ENCODE data around the gene ZMIZ1. TPM values are rescaled to one million over a fixed set of nuclear protein-coding genes. Genes with fewer than 3 reads are reported as not detected.

The ZMIZ1 gene
- total RNA-seq, 1 donor from 2014 or later = 173 TPM

DNA sequence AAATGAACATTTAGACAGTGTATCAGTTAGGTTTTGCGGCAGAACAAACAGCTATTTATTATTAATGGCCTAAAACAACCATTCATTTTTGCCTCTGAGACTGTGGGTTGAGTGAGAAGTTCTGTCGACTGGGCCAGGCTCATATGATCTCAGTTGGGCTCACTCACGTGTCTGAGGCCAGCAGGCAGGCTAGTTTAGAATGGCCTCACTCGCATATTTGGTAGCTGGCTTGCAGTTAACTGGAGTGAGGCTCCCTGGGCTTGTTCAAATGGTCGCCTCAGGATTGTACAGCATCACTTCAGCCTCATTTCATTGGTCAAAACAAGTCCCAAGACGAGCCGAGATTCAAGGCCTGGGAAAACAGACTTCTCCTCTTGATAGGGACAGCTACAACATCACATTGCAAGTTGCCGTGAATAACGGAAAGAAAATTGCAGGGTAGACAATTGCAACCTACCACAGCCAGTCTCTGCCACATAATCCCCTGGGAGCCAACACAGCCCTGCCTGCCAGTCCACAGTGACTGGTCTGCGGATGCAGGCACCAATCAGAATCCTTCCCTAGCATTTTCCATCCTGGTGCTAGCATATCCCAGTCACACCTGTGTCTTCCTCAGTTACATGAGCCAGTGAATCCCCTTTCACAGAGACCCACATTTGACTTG lies 255.4 kb downstream of the ZMIZ1 start:
- Mint-ChIP-seq H3K27me3 (ENCODE audit: low read depth) (no peaks in the 10 kb centered on the region), H3K9me3 (peaks cover 5% of the 10 kb centered on the region), H3K36me3 (no peaks in the 10 kb centered on the region), H3K4me3 (no peak overlapping the region), H3K4me1 (peaks cover 12% of the 10 kb centered on the region), H3K27ac (no peak overlapping the region)
- DNase-seq (ENCODE audit: low spot score in 2 of 2, unreplicated experiment in 2 of 2) = no peak
- TF ChIP-seq, protein P1, sequence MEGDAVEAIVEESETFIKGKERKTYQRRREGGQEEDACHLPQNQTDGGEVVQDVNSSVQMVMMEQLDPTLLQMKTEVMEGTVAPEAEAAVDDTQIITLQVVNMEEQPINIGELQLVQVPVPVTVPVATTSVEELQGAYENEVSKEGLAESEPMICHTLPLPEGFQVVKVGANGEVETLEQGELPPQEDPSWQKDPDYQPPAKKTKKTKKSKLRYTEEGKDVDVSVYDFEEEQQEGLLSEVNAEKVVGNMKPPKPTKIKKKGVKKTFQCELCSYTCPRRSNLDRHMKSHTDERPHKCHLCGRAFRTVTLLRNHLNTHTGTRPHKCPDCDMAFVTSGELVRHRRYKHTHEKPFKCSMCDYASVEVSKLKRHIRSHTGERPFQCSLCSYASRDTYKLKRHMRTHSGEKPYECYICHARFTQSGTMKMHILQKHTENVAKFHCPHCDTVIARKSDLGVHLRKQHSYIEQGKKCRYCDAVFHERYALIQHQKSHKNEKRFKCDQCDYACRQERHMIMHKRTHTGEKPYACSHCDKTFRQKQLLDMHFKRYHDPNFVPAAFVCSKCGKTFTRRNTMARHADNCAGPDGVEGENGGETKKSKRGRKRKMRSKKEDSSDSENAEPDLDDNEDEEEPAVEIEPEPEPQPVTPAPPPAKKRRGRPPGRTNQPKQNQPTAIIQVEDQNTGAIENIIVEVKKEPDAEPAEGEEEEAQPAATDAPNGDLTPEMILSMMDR (IDR thresholded peaks at IDR 0.05; ENCODE audit: unreplicated experiment) = no peak

DNA sequence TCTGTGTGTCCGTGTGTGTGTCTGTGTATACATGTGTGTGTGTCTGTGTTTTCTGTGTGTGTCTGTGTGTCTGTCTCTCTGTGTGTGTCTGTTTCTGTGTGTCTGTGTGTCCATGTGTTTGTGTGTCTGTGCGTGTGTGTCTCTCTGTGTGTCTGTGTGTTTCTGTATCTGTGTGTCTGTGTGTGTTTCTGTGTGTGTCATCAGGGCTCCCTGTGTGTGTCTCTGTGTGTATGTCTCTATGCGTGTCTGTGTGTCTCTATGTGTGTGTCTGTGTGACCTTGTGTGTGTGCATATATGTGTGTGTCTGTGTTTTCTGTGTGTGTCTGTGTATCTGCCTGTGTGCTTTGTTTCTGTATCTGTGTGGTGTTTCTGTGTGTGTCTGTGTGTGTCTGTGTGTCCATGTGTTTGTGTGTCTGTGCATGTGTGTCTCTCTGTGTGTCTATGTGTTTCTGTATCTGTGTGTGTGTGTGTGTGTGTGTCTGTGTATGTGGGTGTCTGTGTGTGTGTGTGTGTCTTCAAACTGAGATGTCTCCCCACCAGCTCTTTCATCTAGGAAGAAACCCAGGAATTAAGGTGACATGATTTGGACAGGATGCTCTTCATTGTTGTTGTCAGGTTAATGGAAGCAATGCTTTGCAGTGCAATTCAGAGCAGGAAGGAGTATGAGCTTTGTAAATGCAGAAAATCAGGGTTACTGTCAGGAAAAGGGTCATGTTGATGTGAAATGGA lies 257.8 kb downstream of the ZMIZ1 start:
- TF ChIP-seq, protein P1 (IDR thresholded peaks at IDR 0.05; ENCODE audit: unreplicated experiment) = no peak
- Mint-ChIP-seq H3K4me3 (no peak overlapping the region), H3K27me3 (ENCODE audit: low read depth) (no peaks in the 10 kb centered on the region), H3K27ac (no peak overlapping the region), H3K4me1 (peaks cover 12% of the 10 kb centered on the region), H3K36me3 (no peaks in the 10 kb centered on the region), H3K9me3 (no peaks in the 10 kb centered on the region)
- DNase-seq (ENCODE audit: low spot score in 2 of 2, unreplicated experiment in 2 of 2) = no peak

DNA sequence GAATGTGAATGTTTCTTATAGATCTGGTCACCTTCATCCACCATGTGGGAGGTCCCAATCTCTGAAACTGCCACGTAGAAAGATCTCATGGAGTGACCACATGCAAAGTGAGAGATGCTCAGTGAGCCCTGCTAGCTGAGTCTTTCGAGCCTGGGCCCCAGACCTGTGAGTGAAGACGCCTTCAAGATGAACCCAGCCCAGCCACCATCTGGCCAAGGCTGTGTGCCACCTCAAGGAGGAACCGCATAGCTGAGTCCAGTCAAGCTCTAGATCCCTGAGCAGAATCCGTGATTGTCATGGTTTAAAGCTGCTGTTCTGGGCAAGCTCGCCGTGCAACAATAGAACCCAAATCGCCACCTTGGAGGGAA lies 258.3 kb downstream of the ZMIZ1 start:
- no peaks in the 10 kb centered on the region for H3K36me3 Mint-ChIP-seq
- H3K4me3 Mint-ChIP-seq = no peak overlapping the region
- H3K9me3 Mint-ChIP-seq = peaks cover 3% of the 10 kb centered on the region
- H3K27me3 Mint-ChIP-seq (ENCODE audit: low read depth) = no peaks in the 10 kb centered on the region
- TF ChIP-seq, protein P1 (IDR thresholded peaks at IDR 0.05; ENCODE audit: unreplicated experiment) = no peak
- DNase-seq (ENCODE audit: low spot score in 2 of 2, unreplicated experiment in 2 of 2) = no peak
- peaks cover 12% of the 10 kb centered on the region for H3K4me1 Mint-ChIP-seq
- no peak overlapping the region for H3K27ac Mint-ChIP-seq

DNA sequence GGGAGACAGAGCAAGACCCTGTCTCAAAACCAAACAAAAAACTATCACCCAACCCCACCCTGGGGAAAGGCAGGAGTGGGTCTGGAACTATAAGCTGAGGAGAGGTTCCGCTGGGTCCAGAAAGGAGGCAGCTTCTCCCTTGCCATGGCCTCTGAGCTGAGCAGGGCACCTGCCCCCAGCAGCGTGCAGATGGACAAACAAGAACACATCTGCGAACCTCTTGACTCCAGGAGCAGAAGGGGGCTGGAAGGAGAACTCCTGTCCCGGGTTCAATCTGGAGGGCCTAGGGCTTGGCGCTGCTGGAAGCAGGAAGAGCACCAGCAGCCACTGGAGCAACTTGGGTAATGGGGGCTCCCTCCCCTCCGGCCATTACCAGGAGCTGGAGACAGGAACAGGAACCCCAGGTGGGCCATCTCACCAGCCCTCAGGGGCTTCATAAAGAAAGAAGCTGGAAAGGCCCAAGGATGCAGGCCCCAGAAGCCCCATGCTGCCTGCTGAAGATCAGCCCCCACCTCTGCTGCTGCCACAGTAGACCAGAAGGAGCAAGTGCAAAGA lies 259.5 kb downstream of the ZMIZ1 start:
- peaks cover 4% of the 10 kb centered on the region for H3K9me3 Mint-ChIP-seq
- H3K27me3 Mint-ChIP-seq (ENCODE audit: low read depth) = no peaks in the 10 kb centered on the region
- H3K36me3 Mint-ChIP-seq = no peaks in the 10 kb centered on the region
- H3K27ac Mint-ChIP-seq = no peak overlapping the region
- TF ChIP-seq, protein P1 (IDR thresholded peaks at IDR 0.05; ENCODE audit: unreplicated experiment) = no peak
- no peak overlapping the region for H3K4me3 Mint-ChIP-seq
- no peak for DNase-seq (ENCODE audit: low spot score in 2 of 2, unreplicated experiment in 2 of 2)
- H3K4me1 Mint-ChIP-seq = peaks cover 4% of the 10 kb centered on the region

DNA sequence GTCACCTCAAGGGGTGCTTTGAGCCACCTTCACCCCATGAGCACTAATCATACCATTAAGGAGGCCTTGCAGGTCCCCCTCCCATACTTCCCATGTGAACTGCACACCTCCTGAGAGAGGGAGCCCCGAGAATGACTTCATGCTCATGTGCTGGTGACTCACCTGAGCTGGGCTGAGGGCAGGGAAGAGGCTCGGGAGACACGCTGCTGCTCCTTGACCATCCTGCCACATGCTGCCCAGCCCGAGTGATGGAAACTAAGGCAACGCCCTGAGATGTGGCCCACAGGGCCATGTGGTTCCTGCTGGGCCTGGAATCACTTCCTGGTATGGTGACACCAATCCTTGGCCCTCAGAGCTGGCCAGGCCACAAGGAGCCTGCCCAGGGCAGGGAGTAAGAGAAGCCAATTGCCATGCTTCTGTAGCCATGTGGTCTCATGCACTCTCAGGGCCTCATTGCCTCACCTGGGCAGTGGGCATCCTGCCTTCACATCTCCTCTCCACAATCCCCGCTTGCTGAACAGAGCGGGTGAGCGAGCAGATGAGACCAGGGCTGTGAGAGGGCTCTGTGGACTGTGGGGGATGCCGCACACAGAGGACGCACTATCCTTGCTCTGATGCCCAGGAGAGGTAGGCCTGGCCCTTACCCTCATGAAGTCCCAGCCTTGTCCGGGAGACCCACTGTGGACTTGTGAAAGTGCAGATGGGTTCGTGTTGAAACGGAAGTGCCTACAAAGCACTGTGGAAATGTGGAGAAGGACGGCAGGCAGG lies 260.2 kb downstream of the ZMIZ1 start:
- no peak for DNase-seq (ENCODE audit: low spot score in 2 of 2, unreplicated experiment in 2 of 2)
- H3K36me3 Mint-ChIP-seq = no peaks in the 10 kb centered on the region
- no peaks in the 10 kb centered on the region for H3K27me3 Mint-ChIP-seq (ENCODE audit: low read depth)
- H3K27ac Mint-ChIP-seq = no peak overlapping the region
- no peaks in the 10 kb centered on the region for H3K4me1 Mint-ChIP-seq
- TF ChIP-seq, protein P1 (IDR thresholded peaks at IDR 0.05; ENCODE audit: unreplicated experiment) = no peak
- no peak overlapping the region for H3K4me3 Mint-ChIP-seq
- peaks cover 4% of the 10 kb centered on the region for H3K9me3 Mint-ChIP-seq

Data from mesothelial cell of epicardium (in vitro differentiated cells).